HEK293T (cell line): ENCODE data around the gene AGPAT2.
"Not testable (repeated sequence)": the region's sequence is repeated elsewhere in the genome, so short reads cannot be mapped to it uniquely, and the experiment has no call there.

Experiments
- CTCF ChIA-PET: fragments of 350-600 bp; formaldehyde crosslinking; extraction: SDS; loops from one replicate; lab custom pipeline; 2021; ENCODE audit warnings: antibody characterized with exemption, inconsistent platforms; lab: Yijun Ruan, JAX
- POLR2A ChIA-PET: fragments of 350-600 bp; formaldehyde crosslinking; extraction: SDS; loops from one replicate; lab custom pipeline; 2020; ENCODE audit warnings: antibody characterized with exemption, inconsistent platforms; lab: Yijun Ruan, JAX
- DNase-seq: peaks from one replicate; pipeline ENCODE4 v3.0.0; 2012; ENCODE audit warnings: mixed read lengths; ENCODE audit errors: extremely low spot score
- ARNT ChIP-seq: fragments of 450-650 bp; IDR thresholded peaks from 2 replicates; pipeline ENCODE4 v1.6.1; 2017; ENCODE audit warnings: mild to moderate bottlenecking
- BHLHE40 ChIP-seq: fragments of 450-650 bp; IDR thresholded peaks from 2 replicates; pipeline ENCODE4 v1.6.1; 2016; ENCODE audit warnings: mild to moderate bottlenecking, moderate library complexity, borderline replicate concordance
- CTBP1 ChIP-seq: fragments of 450-650 bp; IDR thresholded peaks from 2 replicates; pipeline ENCODE4 v1.6.1; 2016; ENCODE audit warnings: borderline replicate concordance
- ELF4 ChIP-seq: fragments of 450-650 bp; IDR thresholded peaks from 2 replicates; pipeline ENCODE4 v1.6.1; 2017; ENCODE audit warnings: antibody characterized with exemption
- FOXA1 ChIP-seq: fragments of 450-650 bp; IDR thresholded peaks from 2 replicates; pipeline ENCODE4 v1.6.1; 2016; ENCODE audit warnings: mild to moderate bottlenecking
- FOXK2 ChIP-seq: fragments of 450-650 bp; IDR thresholded peaks from 2 replicates; pipeline ENCODE4 v1.6.1; 2016; ENCODE audit warnings: mild to moderate bottlenecking
- FOXM1 ChIP-seq: fragments of 450-650 bp; IDR thresholded peaks from 2 replicates; pipeline ENCODE4 v1.6.1; 2017; ENCODE audit warnings: mild to moderate bottlenecking, borderline replicate concordance
- HDGF ChIP-seq: fragments of 450-650 bp; IDR thresholded peaks from 2 replicates; pipeline ENCODE4 v1.6.1; 2017; ENCODE audit warnings: antibody characterized with exemption, borderline replicate concordance
- L3MBTL2 ChIP-seq: fragments of 450-650 bp; conservative IDR thresholded peaks from 2 replicates; pipeline ENCODE4 v1.6.1; 2016; ENCODE audit warnings: mild to moderate bottlenecking
- LEF1 ChIP-seq: fragments of 450-650 bp; IDR thresholded peaks from 2 replicates; pipeline ENCODE4 v1.6.1; 2017; ENCODE audit warnings: mild to moderate bottlenecking, borderline replicate concordance
- NFRKB ChIP-seq: fragments of 450-650 bp; IDR thresholded peaks from 2 replicates; pipeline ENCODE4 v1.6.1; 2016; ENCODE audit warnings: mild to moderate bottlenecking, moderate library complexity
- SP1 ChIP-seq: fragments of 450-650 bp; IDR thresholded peaks from 2 replicates; pipeline ENCODE4 v1.6.1; 2017
- SUZ12 ChIP-seq: fragments of 450-650 bp; IDR thresholded peaks from 2 replicates; pipeline ENCODE4 v1.6.1; 2016; ENCODE audit warnings: mild to moderate bottlenecking
- TARDBP ChIP-seq: fragments of 450-650 bp; IDR thresholded peaks from 2 replicates; pipeline ENCODE4 v1.6.1; 2016
- ZNF384 ChIP-seq: fragments of 450-650 bp; IDR thresholded peaks from 2 replicates; pipeline ENCODE4 v1.6.1; 2016
- TF ChIP-seq, protein P1 (sequence below): fragments of 450-650 bp; IDR thresholded peaks from 2 replicates; pipeline ENCODE4 v1.6.1; 2016

AGPAT2 gene

DNA sequence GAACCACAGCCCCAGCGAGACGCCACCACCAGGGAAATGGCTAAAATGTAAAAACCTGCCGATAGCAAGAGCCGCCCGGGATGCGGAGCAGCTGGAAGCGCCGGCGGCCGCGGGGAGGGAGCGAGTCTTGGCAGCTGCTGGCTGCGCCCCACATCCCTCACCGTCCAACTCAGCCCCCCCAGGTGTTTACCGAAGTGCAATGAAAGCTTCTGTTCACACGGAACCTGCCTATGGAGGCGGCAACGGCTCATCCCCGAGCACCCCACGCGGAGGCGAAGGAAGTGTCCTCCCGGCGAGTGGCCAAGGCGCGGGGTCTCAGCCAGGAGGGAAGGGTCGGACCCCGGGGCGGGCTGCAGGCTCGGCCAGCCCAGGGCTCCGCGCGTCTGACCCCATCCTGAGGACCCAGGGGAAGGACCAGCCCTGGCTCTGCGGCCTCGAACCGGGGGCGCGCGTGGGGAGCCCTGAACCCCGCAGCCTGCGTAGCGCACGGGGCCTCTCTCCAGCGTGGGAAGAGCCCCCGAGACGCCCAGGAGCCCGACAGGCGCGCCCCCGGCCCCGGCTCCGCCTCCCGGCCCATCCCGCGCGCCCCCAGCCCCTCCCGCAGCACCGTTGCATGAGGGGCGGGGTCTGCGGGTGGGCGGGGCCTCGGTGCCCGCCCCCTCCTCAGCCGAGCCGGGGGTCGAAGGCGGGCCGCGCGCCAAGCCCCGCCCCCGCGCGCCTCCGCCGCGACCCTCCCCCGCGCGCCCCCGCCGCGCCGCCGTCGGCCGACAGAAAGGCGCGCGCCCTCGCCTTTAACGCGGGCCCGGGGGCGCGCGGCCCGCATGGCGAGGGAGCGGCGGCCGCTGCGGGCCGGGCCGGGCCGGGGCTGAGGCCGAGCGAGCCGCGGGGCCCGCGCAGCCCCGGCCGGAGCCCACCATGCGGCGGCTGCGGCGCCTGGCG is 24.8 kb upstream of the AGPAT2 start, which contains the start of gene DIPK1B:
DIPK1B (plus strand) TSS at position 822 of the 939 bp plus-strand sequence; CDS start at position 916, 94 bp downstream.
- POLR2A ChIA-PET, result interaction anchor here (3.4 kb wide), 1 partner anchor 16 kb away, joined by 26 read pairs; no protein-coding TSS in a partner anchor
- DNase-seq, result peak; percentile 95
- CTCF ChIA-PET, result no interaction called here
- TF ChIP-seq L3MBTL2, result no peak
- TF ChIP-seq FOXK2, result no peak
- TF ChIP-seq, protein P1, sequence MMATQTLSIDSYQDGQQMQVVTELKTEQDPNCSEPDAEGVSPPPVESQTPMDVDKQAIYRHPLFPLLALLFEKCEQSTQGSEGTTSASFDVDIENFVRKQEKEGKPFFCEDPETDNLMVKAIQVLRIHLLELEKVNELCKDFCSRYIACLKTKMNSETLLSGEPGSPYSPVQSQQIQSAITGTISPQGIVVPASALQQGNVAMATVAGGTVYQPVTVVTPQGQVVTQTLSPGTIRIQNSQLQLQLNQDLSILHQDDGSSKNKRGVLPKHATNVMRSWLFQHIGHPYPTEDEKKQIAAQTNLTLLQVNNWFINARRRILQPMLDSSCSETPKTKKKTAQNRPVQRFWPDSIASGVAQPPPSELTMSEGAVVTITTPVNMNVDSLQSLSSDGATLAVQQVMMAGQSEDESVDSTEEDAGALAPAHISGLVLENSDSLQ, result no peak
- TF ChIP-seq LEF1, result no peak
- peak; percentile 59 for TF ChIP-seq FOXM1
- no peak for TF ChIP-seq ZNF384

GRCh38 chr9:136711219-136711648 is 24.0 kb upstream of the AGPAT2 start:
- POLR2A ChIA-PET, result interaction anchor here (3.4 kb wide), 1 partner anchor 17 kb away, joined by 26 read pairs; no protein-coding TSS in a partner anchor
- CTCF ChIA-PET, DNase-seq: not testable (repeated sequence)
- TF ChIP-seq ZNF384, result peak; percentile 95

DNA sequence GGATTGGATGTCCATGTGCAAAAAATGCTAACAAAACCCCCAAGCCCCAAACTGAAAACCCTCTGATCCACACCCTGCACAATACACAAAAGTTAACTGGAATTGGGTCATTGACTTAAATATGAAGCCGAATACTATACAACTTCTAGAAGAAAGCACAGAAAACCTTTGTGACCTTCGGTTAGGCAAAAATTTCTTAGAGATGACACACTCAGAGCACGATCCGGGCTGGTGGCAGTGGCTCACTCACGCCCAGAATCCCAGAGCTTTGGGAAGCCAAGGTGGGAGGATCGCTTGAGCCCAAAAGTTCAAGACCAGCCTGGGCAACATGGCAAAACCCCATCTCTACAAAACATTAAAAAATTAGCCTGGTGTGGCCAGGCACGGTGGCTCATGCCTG is 23.3 kb upstream of the AGPAT2 start:
- ChIA-PET POLR2A (no interaction called here), CTCF (no interaction called here)
- no peak for DNase-seq
- TF ChIP-seq ARNT, result no peak
- TF ChIP-seq FOXK2, result no peak
- TF ChIP-seq FOXM1, result no peak
- no peak for TF ChIP-seq L3MBTL2
- no peak for TF ChIP-seq HDGF
- TF ChIP-seq ELF4, result no peak
- no peak for TF ChIP-seq ZNF384
- no peak for TF ChIP-seq LEF1
- no peak for TF ChIP-seq SUZ12
- no peak for TF ChIP-seq TARDBP
- TF ChIP-seq CTBP1, result no peak
- no peak for TF ChIP-seq BHLHE40
- no peak for TF ChIP-seq FOXA1
- no peak for TF ChIP-seq NFRKB

GRCh38 chr9:136709454-136710109 is 22.3 kb upstream of the AGPAT2 start:
- DNase-seq, result no peak
- ChIA-PET CTCF (no interaction called here), POLR2A (no interaction called here)
- TF ChIP-seq NFRKB (no peak), HDGF (no peak), ZNF384 (no peak), FOXK2 (no peak), FOXM1 (no peak), L3MBTL2 (no peak), CTBP1 (no peak)
- TF ChIP-seq, protein P1, result no peak

GRCh38 chr9:136707849-136708517 is 20.7 kb upstream of the AGPAT2 start:
- TF ChIP-seq ELF4 (no peak), LEF1 (no peak), NFRKB (no peak), SP1 (no peak), L3MBTL2 (no peak)
- TF ChIP-seq, protein P1, result no peak
- CTCF ChIA-PET, result no interaction called here
- no peak for DNase-seq
- POLR2A ChIA-PET, result no interaction called here

- no peak for DNase-seq
- TF ChIP-seq BHLHE40, result no peak
- TF ChIP-seq, protein P1, result no peak
- CTCF ChIA-PET, result no interaction called here
- POLR2A ChIA-PET, result no interaction called here
Observed at GRCh38 chr9:136707011-136707410, 19.8 kb upstream of the AGPAT2 start.
